Cardiac muscle cell (in vitro differentiated cells and primary cell): Measurements from ENCODE around the gene NKAIN1. TPM values are rescaled to one million over a fixed set of nuclear protein-coding genes. Genes with fewer than 3 reads are reported as not detected.

Source experiments
- DNase-seq, 2 donors: peaks; one replicate each; pipeline versions ENCODE4 v3.0.0 to v3.0.0-alpha.2; 2010 to 2017; ENCODE audit warnings: low read depth in 1 of 2, low spot score in 1 of 2
- H3K27ac ChIP-seq: fragments of 200-600 bp; sonication (generic); 2 replicates; pipeline ENCODE4 v1.5.1; 2016
- H3K27me3 ChIP-seq: fragments of 200-600 bp; sonication (generic); 2 replicates; pipeline ENCODE4 v1.6.0; 2016; ENCODE audit warnings: control low read depth
- H3K36me3 ChIP-seq: fragments of 200-600 bp; sonication (generic); 2 replicates; pipeline ENCODE4 v1.5.1; 2016; ENCODE audit warnings: control low read depth
- H3K4me1 ChIP-seq: fragments of 200-600 bp; sonication (generic); 2 replicates; pipeline ENCODE4 v1.8.1; 2017; ENCODE audit warnings: low read depth, mild to moderate bottlenecking, mixed run types
- H3K4me3 ChIP-seq: fragments of 200-600 bp; sonication (generic); 2 replicates; pipeline ENCODE4 v1.5.1; 2016; ENCODE audit warnings: mild to moderate bottlenecking
- H3K9me3 ChIP-seq: fragments of 200-600 bp; sonication (generic); 2 replicates; pipeline ENCODE4 v1.5.1; 2017; ENCODE audit warnings: low read depth, mild to moderate bottlenecking, control low read depth
- CTCF ChIP-seq: IDR thresholded peaks from 2 replicates; pipeline ENCODE4 v1.5.1; 2012; ENCODE audit warnings: low read depth, mild to moderate bottlenecking, low read length
- polyA plus RNA-seq: library from polyadenylated mRNA; unstranded; fragments of >200 nt; fragmentation: Nextera tagmentation; extraction: Ambion mirVana; gene quantifications from 2 replicates; pipeline ENCODE4 v1.2.1, GENCODE V29; 2016
- total RNA-seq: library from RNA; depleted of rRNA; stranded (reverse); fragments of >200 nt; gene quantifications from 2 replicates; pipeline ENCODE4 v1.2.3, GENCODE V29; 2016

Gene NKAIN1
- total and polyA plus RNA-seq, 2 experiments from 2014 or later: 1.9 to 2.8 TPM

- Histone ChIP-seq H3K27ac (no peak overlapping the region), H3K27me3 (no peaks in the 10 kb centered on the region), H3K4me1 (no peaks in the 10 kb centered on the region), H3K4me3 (no peak overlapping the region), H3K36me3 (peaks cover 37% of the 10 kb centered on the region), H3K9me3 (no peaks in the 10 kb centered on the region)
- TF ChIP-seq CTCF: no peak
- DNase-seq: no peak
These were observed 18.9 kb upstream of the NKAIN1 start for GRCh38 chr1:31258581-31258980.

- H3K9me3 ChIP-seq: no peaks in the 10 kb centered on the region
- H3K27me3 ChIP-seq: no peaks in the 10 kb centered on the region
- H3K36me3 ChIP-seq: peaks cover 35% of the 10 kb centered on the region
- H3K4me3 ChIP-seq: no peak overlapping the region
- H3K27ac ChIP-seq: no peak overlapping the region
- no peaks in the 10 kb centered on the region for H3K4me1 ChIP-seq
- no peak for DNase-seq
- TF ChIP-seq CTCF: no peak
These were observed 17.5 kb upstream of the NKAIN1 start for GRCh38 chr1:31257213-31257612.

GRCh38 chr1:31249854-31250253 is 10.2 kb upstream of the NKAIN1 start:
- H3K36me3 ChIP-seq: no peaks in the 10 kb centered on the region
- no peaks in the 10 kb centered on the region for H3K4me1 ChIP-seq
- H3K27me3 ChIP-seq: peaks cover 8% of the 10 kb centered on the region
- TF ChIP-seq CTCF: no peak
- no peak overlapping the region for H3K27ac ChIP-seq
- no peak for DNase-seq
- H3K9me3 ChIP-seq: no peaks in the 10 kb centered on the region
- no peak overlapping the region for H3K4me3 ChIP-seq

GRCh38 chr1:31248276-31248675 is 8.6 kb upstream of the NKAIN1 start:
- no peaks in the 10 kb centered on the region for H3K36me3 ChIP-seq
- DNase-seq: no peak
- H3K27me3 ChIP-seq: peaks cover 23% of the 10 kb centered on the region
- H3K4me3 ChIP-seq: no peak overlapping the region
- H3K27ac ChIP-seq: no peak overlapping the region
- no peak for TF ChIP-seq CTCF
- no peaks in the 10 kb centered on the region for H3K9me3 ChIP-seq
- no peaks in the 10 kb centered on the region for H3K4me1 ChIP-seq

- no peaks in the 10 kb centered on the region for H3K9me3 ChIP-seq
- no peak for TF ChIP-seq CTCF
- peak in 1 of 2 donors; percentile 9 for DNase-seq
- no peaks in the 10 kb centered on the region for H3K4me1 ChIP-seq
- H3K27me3 ChIP-seq: peaks cover 46% of the 10 kb centered on the region
- H3K36me3 ChIP-seq: no peaks in the 10 kb centered on the region
- no peak overlapping the region for H3K27ac ChIP-seq
- H3K4me3 ChIP-seq: no peak overlapping the region
These were observed 4.6 kb upstream of the NKAIN1 start for GRCh38 chr1:31244326-31244725.
